GM10248 (cell line): ENCODE results near the gene DCTN3.

Experiments used
- CTCF ChIA-PET: fragments of 300-600 bp; sonication (Branson Sonifier 250); formaldehyde crosslinking; extraction: SDS; loops from one replicate; lab custom pipeline; 2021; ENCODE audit warnings: antibody characterized with exemption; lab: Yijun Ruan, JAX
- POLR2A ChIA-PET: fragments of 350-650 bp; sonication (Branson Sonifier 250); formaldehyde crosslinking; extraction: SDS; loops from one replicate; lab custom pipeline; 2020; ENCODE audit warnings: antibody characterized with exemption; lab: Yijun Ruan, JAX
- DNase-seq: peaks from one replicate; pipeline ENCODE4 v3.0.0; 2012; ENCODE audit errors: extremely low spot score
- TF ChIP-seq, protein P1 (sequence below): IDR thresholded peaks from 2 replicates; pipeline ENCODE4 v1.5.1; 2012; ENCODE audit warnings: mild to moderate bottlenecking, low read depth; ENCODE audit errors: extremely low read depth, missing control alignments, control extremely low read depth

The DCTN3 gene

DNA sequence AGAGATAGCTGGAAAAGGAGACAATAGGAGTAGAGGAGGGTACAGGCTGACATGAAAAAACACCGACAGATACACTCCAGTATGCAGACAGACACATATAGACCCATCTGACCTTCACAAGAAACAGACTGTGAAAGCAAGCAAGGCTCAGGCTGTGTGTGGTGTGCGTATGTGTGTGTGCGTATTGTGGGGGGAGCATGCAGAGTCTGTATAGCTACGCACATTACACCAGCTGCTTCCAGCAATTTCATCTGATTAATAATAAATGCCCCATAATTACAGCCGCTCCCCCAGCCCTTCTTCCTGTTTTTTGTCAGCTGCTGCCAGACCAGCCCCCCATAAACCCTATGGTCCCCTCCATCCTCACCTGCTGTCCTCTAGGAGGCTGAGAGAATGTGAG, 37.5 kb downstream of the DCTN3 start:
- DNase-seq = no peak
- TF ChIP-seq, protein P1, sequence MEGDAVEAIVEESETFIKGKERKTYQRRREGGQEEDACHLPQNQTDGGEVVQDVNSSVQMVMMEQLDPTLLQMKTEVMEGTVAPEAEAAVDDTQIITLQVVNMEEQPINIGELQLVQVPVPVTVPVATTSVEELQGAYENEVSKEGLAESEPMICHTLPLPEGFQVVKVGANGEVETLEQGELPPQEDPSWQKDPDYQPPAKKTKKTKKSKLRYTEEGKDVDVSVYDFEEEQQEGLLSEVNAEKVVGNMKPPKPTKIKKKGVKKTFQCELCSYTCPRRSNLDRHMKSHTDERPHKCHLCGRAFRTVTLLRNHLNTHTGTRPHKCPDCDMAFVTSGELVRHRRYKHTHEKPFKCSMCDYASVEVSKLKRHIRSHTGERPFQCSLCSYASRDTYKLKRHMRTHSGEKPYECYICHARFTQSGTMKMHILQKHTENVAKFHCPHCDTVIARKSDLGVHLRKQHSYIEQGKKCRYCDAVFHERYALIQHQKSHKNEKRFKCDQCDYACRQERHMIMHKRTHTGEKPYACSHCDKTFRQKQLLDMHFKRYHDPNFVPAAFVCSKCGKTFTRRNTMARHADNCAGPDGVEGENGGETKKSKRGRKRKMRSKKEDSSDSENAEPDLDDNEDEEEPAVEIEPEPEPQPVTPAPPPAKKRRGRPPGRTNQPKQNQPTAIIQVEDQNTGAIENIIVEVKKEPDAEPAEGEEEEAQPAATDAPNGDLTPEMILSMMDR = no peak
- POLR2A ChIA-PET = no interaction called here
- CTCF ChIA-PET = interaction anchor here (0.9 to 2.9 kb wide), 5 partner anchors 9 to 179 kb away, joined by 3 to 27 read pairs (median 7); partner anchors contain the start of gene GALT

GRCh38 chr9:34581318-34581717, 39.0 kb downstream of the DCTN3 start:
- POLR2A ChIA-PET = no interaction called here
- CTCF ChIA-PET = interaction anchor here (2.1 to 2.9 kb wide), 3 partner anchors 10 to 22 kb away, joined by 14 to 27 read pairs (median 15); no protein-coding TSS in a partner anchor
- TF ChIP-seq, protein P1 = no peak
- DNase-seq = no peak

- TF ChIP-seq, protein P1 = no peak
- DNase-seq = no peak
- POLR2A ChIA-PET = no interaction called here
- CTCF ChIA-PET = interaction anchor here (0.8 to 2.1 kb wide), 4 partner anchors 11 to 176 kb away, joined by 3 to 14 read pairs (median 8); no protein-coding TSS in a partner anchor
These were observed 39.9 kb downstream of the DCTN3 start for GRCh38 chr9:34580358-34580757.

DNA sequence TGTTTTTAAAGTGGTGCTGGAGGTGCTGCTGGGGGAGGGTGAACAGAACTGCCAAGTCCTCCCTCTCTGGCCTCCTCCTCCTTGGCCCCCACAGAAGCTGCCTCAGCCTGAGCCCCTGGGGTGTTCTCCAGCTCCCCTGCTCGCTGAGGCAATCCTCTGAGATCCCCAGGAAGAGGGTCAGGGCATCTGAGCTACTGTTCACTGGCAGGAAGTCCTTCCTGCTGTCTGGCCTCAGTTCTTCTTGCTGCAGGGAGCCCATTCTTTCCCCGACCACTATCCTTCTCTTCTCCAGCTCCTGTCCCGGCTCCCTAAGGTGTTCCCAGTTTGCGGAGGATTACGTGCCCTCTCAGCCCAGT, 40.5 kb downstream of the DCTN3 start:
- DNase-seq = no peak
- CTCF ChIA-PET = interaction anchor here (0.8 to 2.1 kb wide), 5 partner anchors 12 to 176 kb away, joined by 3 to 14 read pairs (median 4); no protein-coding TSS in a partner anchor
- TF ChIP-seq, protein P1 = no peak
- POLR2A ChIA-PET = no interaction called here

- CTCF ChIA-PET = interaction anchor here (0.8 to 2.1 kb wide), 7 partner anchors 12 to 175 kb away, joined by 3 to 14 read pairs (median 4); no protein-coding TSS in a partner anchor
- TF ChIP-seq, protein P1 = no peak
- DNase-seq = no peak
- POLR2A ChIA-PET = no interaction called here
These were observed 41.0 kb downstream of the DCTN3 start for GRCh38 chr9:34579104-34579807.

GRCh38 chr9:34578241-34579103, 41.8 kb downstream of the DCTN3 start:
- TF ChIP-seq, protein P1 = no peak
- no peak for DNase-seq
- CTCF ChIA-PET = interaction anchor here (1.0 to 2.1 kb wide), 5 partner anchors 13 to 174 kb away, joined by 3 to 11 read pairs (median 4); no protein-coding TSS in a partner anchor
- POLR2A ChIA-PET = no interaction called here
